Measurements from ENCODE around the gene DNAJC16. TPM values are rescaled to one million over a fixed set of nuclear protein-coding genes. Genes with fewer than 3 reads are reported as not detected.

The DNAJC16 gene
- total and polyA plus RNA-seq, 2 of the 13 experiments (the other 11 are each of a cell fraction or from before 2014, with no cell fraction given) = 11.4 to 15.4 TPM

DNA sequence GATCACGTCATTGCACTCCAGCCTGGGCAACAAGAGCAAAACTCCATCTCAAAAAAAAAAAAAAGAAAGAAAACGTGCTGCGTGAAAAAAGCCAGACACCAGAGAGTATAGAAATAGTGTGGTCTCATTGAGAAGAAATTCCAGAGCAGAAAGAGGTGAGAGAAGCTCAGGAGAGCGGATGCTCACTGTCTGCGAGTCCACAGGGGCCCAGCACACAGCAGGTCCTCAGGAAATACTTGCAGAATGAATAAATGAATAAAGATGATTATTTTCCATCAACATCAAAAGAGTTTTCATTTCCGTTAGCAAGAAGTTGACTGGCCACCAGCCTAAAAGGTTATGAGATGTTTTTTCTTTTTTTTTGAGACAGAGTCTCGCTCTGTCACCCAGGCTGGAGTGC is 17.1 kb upstream of the DNAJC16 start:
- Histone ChIP-seq H3K27ac (ENCODE audit: extremely low read length, insufficient read depth, low read length) (no peak overlapping the region), H3K27me3 (ENCODE audit: control insufficient read depth in 1 of 2, insufficient read depth in 2 of 2, low read length in 2 of 2) (no peaks in the 10 kb centered on the region), H3K79me2 (ENCODE audit: insufficient read depth, low read length) (no peaks in the 10 kb centered on the region), H3K9ac (ENCODE audit: insufficient read depth, low read depth, low read length) (no peak overlapping the region), H4K20me1 (ENCODE audit: insufficient read depth, low read length) (no peaks in the 10 kb centered on the region), H3K4me1 (ENCODE audit: insufficient read depth, low read length) (no peaks in the 10 kb centered on the region), H3K36me3 (replicated peaks in 1 of 2; ENCODE audit: control insufficient read depth in 1 of 2, insufficient read depth in 2 of 2, low read length in 2 of 2) (peaks cover 2 to 16% of the 10 kb centered on the region in 2 experiments; a peak in 3 of 5 replicates), H3K9me3 (ENCODE audit: low read length) (no peaks in the 10 kb centered on the region), H2AFZ (ENCODE audit: low read length) (no peak overlapping the region), H3K4me2 (ENCODE audit: low read depth, low read length) (no peak overlapping the region), H3K4me3 (replicated peaks in 1 of 3; ENCODE audit: insufficient read depth in 1 of 3, low read depth in 2 of 3, low read length in 3 of 3) (no peak overlapping the region)
- TF ChIP-seq, protein P1, sequence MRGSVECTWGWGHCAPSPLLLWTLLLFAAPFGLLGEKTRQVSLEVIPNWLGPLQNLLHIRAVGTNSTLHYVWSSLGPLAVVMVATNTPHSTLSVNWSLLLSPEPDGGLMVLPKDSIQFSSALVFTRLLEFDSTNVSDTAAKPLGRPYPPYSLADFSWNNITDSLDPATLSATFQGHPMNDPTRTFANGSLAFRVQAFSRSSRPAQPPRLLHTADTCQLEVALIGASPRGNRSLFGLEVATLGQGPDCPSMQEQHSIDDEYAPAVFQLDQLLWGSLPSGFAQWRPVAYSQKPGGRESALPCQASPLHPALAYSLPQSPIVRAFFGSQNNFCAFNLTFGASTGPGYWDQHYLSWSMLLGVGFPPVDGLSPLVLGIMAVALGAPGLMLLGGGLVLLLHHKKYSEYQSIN (CRISPR knock-in tag; IDR thresholded peaks at IDR 0.05; ENCODE audit: borderline replicate concordance) = no peak
- ChIA-PET POLR2A (no interaction called here), CTCF (ENCODE audit: low intra/inter-chr PET ratio, low total read pairs) (no interaction called here)
- ATAC-seq (no peak), FAIRE-seq (no peak), DNase-seq (ENCODE audit: low spot score) (no peak)
- intact Hi-C loops (cut with micrococcal nuclease; ENCODE audit: unreplicated experiment) (no loop called here), in situ Hi-C loops (cut with HindIII; ENCODE audit: extremely low pct_ligation_motif_present, low pct_unique_long_range_greater_than_20kb) (no loop called here)
- BruUV-seq (replicated peaks) = no TSS peak
- 92% methylated on average over 7 of the region's 7 CpGs for WGBS (ENCODE audit: low lambda C conversion rate)

DNA sequence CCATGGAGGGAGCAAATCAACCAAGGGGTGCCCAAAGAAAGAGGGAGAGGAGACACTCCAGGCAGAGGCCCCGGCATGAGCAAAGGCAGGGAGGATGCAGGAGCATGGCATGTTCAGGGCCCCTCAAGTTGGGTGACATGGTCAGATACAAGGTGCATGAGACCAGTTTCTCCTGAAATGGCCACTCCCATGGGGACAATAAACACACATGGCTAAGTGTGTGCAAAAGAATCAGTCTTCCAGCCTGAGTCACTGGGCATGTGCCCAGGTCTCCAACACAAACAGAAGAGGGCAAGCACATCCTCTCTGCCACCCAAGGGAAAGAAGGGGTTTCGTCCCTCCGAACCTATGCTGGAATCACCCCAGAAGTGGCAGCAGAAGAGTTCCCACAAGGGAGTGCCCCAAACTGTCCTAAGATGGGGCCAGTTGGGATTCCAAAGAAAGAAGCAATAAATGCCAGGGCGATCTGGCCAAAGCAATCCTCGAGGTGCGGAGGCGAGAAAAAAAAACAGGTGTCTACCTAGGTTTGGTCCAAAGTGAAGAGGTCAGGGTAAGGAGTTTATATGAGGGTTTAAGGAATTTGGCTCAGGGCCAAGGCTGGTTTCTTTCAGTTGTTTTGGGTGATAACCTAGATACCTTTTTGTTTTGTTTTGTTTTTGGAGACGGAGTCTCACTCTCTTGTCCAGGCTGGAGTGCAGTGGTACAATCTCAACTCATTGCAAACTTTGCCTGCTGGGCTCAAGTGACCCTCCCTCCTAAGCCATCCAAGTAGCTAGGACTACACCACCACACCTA is 15.8 kb upstream of the DNAJC16 start:
- no peaks in the 10 kb centered on the region for H4K20me1 ChIP-seq (ENCODE audit: insufficient read depth, low read length)
- POLR2A ChIA-PET = no interaction called here
- FAIRE-seq = no peak
- intact Hi-C loops (cut with micrococcal nuclease; ENCODE audit: unreplicated experiment) (no loop called here), in situ Hi-C loops (cut with HindIII; ENCODE audit: extremely low pct_ligation_motif_present, low pct_unique_long_range_greater_than_20kb) (no loop called here)
- H2AFZ ChIP-seq (ENCODE audit: low read length) = no peak overlapping the region
- no peaks in the 10 kb centered on the region for H3K9me3 ChIP-seq (ENCODE audit: low read length)
- H3K36me3 ChIP-seq (replicated peaks in 1 of 2; ENCODE audit: control insufficient read depth in 1 of 2, insufficient read depth in 2 of 2, low read length in 2 of 2) = peaks cover 2 to 16% of the 10 kb centered on the region in 2 experiments; a peak in 3 of 5 replicates
- DNase-seq (ENCODE audit: low spot score) = no peak
- CTCF ChIA-PET (ENCODE audit: low intra/inter-chr PET ratio, low total read pairs) = no interaction called here
- no peaks in the 10 kb centered on the region for H3K27me3 ChIP-seq (ENCODE audit: control insufficient read depth in 1 of 2, insufficient read depth in 2 of 2, low read length in 2 of 2)
- no peak overlapping the region for H3K4me2 ChIP-seq (ENCODE audit: low read depth, low read length)
- H3K9ac ChIP-seq (ENCODE audit: insufficient read depth, low read depth, low read length) = no peak overlapping the region
- no TSS peak for BruUV-seq (replicated peaks)
- ATAC-seq = no peak
- 98% methylated on average over 8 of the region's 8 CpGs for WGBS (ENCODE audit: low lambda C conversion rate)
- no peak overlapping the region for H3K4me3 ChIP-seq (replicated peaks in 1 of 3; ENCODE audit: insufficient read depth in 1 of 3, low read depth in 2 of 3, low read length in 3 of 3)
- H3K4me1 ChIP-seq (ENCODE audit: insufficient read depth, low read length) = peaks cover 6% of the 10 kb centered on the region; the same call in 1 of the 2 replicates
- H3K27ac ChIP-seq (ENCODE audit: extremely low read length, insufficient read depth, low read length) = no peak overlapping the region
- H3K79me2 ChIP-seq (ENCODE audit: insufficient read depth, low read length) = no peaks in the 10 kb centered on the region
- TF ChIP-seq ZNF292 (CRISPR knock-in tag; IDR thresholded peaks at IDR 0.05; ENCODE audit: borderline replicate concordance, low read depth) (no peak), ZNF572 (CRISPR knock-in tag; IDR thresholded peaks at IDR 0.05) (no peak), ZNF12 (CRISPR knock-in tag; IDR thresholded peaks at IDR 0.05) (no peak), CENPX (CRISPR knock-in tag; IDR thresholded peaks at IDR 0.05) (no peak), MIXL1 (CRISPR knock-in tag; IDR thresholded peaks at IDR 0.05) (no peak), ZBTB7B (CRISPR knock-in tag; IDR thresholded peaks at IDR 0.05) (no peak), ZMYM2 (CRISPR knock-in tag; IDR thresholded peaks at IDR 0.05) (no peak), ISL2 (CRISPR knock-in tag; IDR thresholded peaks at IDR 0.05) (no peak), ZNF746 (CRISPR knock-in tag; IDR thresholded peaks at IDR 0.05) (no peak)
- TF ChIP-seq, protein P2, sequence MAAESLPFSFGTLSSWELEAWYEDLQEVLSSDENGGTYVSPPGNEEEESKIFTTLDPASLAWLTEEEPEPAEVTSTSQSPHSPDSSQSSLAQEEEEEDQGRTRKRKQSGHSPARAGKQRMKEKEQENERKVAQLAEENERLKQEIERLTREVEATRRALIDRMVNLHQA (CRISPR knock-in tag; IDR thresholded peaks at IDR 0.05) = no peak
- TF ChIP-seq, protein P3, sequence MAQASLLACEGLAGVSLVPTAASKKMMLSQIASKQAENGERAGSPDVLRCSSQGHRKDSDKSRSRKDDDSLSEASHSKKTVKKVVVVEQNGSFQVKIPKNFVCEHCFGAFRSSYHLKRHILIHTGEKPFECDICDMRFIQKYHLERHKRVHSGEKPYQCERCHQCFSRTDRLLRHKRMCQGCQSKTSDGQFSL (CRISPR knock-in tag; IDR thresholded peaks at IDR 0.05) = no peak
- TF ChIP-seq, protein P4, sequence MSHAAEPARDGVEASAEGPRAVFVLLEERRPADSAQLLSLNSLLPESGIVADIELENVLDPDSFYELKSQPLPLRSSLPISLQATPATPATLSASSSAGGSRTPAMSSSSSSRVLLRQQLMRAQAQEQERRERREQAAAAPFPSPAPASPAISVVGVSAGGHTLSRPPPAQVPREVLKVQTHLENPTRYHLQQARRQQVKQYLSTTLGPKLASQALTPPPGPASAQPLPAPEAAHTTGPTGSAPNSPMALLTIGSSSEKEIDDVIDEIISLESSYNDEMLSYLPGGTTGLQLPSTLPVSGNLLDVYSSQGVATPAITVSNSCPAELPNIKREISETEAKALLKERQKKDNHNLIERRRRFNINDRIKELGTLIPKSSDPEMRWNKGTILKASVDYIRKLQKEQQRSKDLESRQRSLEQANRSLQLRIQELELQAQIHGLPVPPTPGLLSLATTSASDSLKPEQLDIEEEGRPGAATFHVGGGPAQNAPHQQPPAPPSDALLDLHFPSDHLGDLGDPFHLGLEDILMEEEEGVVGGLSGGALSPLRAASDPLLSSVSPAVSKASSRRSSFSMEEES (CRISPR knock-in tag; IDR thresholded peaks at IDR 0.05) = no peak

All from HepG2 (cell line).